Stimulated activated naive CD8-positive, alpha-beta T cell treated with anti-CD3 and anti-CD28 coated beads, Interleukin-15, amount 100 ng/mL, for 72 hours (primary cell): ENCODE measurements around the gene MPPED1.

Source experiments
- ATAC-seq: fragments of 150-1000 bp; cut with Tn5 transposase; 2 replicates; pipeline ENCODE4 v1.10.0; 2021; ENCODE audit warnings: mild to moderate bottlenecking, moderate library complexity
- DNase-seq, 2 donors: peaks; one replicate each; pipeline ENCODE4 v3.0.0; 2021 to 2022
- H3K27ac Mint-ChIP-seq, 2 donors: one replicate each; pipeline ENCODE4 v1.8.0; 2022; ENCODE audit warnings: mild to moderate bottlenecking in 2 of 2, mixed read lengths in 2 of 2, moderate library complexity in 2 of 2
- H3K27me3 Mint-ChIP-seq: one replicate; pipeline ENCODE4 v1.8.0; 2022; ENCODE audit warnings: mixed read lengths
- H3K4me1 Mint-ChIP-seq: one replicate; pipeline ENCODE4 v1.8.0; 2022; ENCODE audit warnings: mild to moderate bottlenecking, mixed read lengths
- H3K4me3 Mint-ChIP-seq, 2 donors: one replicate each; pipeline ENCODE4 v1.8.0; 2022; ENCODE audit warnings: mild to moderate bottlenecking in 2 of 2, mixed read lengths in 2 of 2, moderate library complexity in 1 of 2
- H3K9me3 Mint-ChIP-seq, 2 donors: one replicate each; pipeline ENCODE4 v1.8.0; 2022; ENCODE audit warnings: mixed read lengths in 2 of 2

Gene MPPED1

DNA sequence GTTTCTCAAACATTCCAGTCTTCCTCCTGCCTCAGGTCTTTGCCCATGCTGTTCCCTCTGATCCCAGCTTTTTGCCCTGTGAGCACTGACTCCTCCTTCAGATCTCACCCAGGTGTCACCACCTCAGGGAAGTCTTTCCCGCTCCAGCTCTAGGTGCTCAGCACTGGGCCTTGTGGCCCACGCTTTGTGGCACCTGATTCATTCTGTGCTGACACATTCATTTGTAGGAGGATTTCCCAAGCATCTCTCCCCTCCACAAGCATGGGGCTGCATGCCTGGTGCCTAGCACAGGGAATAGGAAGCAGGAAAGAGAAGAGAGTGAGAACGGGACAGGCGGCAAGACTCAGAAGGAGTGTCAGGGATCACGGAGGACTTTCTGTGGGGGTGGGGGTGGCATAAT lies 17.6 kb downstream of the MPPED1 start:
- H3K27me3 Mint-ChIP-seq: peaks cover 61% of the 10 kb centered on the region
- no peaks in the 10 kb centered on the region for H3K9me3 Mint-ChIP-seq
- DNase-seq (no peak), ATAC-seq (no peak)
- H3K4me3 Mint-ChIP-seq: no peak overlapping the region
- no peaks in the 10 kb centered on the region for H3K4me1 Mint-ChIP-seq
- H3K27ac Mint-ChIP-seq: no peak overlapping the region

DNA sequence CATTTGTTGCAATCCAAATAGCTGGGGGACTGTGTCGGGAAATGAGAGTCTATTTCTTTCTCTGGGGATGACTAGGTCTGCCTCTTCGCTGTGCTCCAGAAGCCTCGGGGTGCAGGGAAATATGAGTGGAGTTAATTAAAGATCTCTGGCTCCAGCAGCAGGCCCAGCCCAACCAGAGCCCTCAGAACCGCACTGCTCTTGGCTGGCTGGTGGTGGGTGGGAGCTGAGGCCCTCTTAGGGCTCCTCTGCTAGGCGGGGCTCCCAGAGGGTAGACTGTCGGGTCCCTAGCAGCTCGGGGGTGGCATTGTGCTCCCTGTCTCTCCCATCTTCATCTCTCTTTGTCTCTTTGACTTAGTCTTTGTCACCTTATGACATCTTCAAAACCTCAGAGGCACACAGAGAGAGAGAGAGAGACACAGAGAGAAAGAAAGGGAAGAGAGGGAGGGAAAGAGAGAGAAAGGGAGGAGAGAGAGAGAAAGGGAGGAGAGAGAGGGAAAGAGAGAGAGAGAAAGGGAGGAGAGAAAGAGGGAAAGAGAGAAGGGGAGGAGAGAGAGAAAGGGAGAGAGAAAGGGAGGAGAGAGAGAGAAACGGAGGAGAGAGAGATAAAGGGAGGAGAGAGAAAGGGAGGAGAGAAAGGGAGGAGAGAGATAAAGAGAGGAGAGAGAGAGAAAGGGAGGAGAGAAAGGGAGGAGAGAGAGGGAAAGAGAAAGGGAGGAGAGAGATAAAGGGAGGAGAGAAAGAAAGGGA lies 20.2 kb downstream of the MPPED1 start:
- Mint-ChIP-seq H3K27me3 (peaks cover 60% of the 10 kb centered on the region), H3K27ac (peak overlapping the region; percentile 29 to 47), H3K4me3 (no peak overlapping the region), H3K9me3 (no peaks in the 10 kb centered on the region), H3K4me1 (no peaks in the 10 kb centered on the region)
- ATAC-seq (no peak), DNase-seq (no peak)

DNA sequence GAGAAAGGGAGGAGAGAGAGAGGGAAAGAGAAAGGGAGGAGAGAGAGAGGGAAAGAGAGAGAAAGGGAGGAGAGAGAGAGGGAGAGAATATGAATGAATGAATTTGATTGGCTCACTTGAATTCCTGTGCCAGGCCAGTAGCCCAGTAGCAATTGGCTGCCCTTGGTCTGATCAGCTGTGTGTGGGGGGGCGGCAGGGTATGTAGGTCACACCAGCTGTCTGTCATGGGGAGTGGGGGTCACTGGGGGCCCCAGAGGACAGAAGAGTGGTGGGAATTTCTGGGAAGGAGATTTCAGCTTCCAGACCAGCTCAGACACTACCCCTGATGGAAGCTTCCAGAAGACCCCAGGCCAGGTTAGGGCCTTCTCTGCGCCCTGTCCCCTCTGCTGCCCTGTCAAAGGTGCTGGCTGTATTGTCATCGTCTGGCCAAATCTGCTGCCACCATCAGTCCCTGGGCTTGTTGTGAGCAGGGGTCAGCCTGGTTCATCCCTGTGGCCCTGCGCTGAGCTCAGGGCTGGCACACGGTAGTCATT lies 21.1 kb downstream of the MPPED1 start:
- H3K27ac Mint-ChIP-seq: no peak overlapping the region
- no peak for ATAC-seq
- DNase-seq: no peak
- H3K9me3 Mint-ChIP-seq: no peaks in the 10 kb centered on the region
- peaks cover 59% of the 10 kb centered on the region for H3K27me3 Mint-ChIP-seq
- H3K4me3 Mint-ChIP-seq: no peak overlapping the region
- H3K4me1 Mint-ChIP-seq: no peaks in the 10 kb centered on the region

DNA sequence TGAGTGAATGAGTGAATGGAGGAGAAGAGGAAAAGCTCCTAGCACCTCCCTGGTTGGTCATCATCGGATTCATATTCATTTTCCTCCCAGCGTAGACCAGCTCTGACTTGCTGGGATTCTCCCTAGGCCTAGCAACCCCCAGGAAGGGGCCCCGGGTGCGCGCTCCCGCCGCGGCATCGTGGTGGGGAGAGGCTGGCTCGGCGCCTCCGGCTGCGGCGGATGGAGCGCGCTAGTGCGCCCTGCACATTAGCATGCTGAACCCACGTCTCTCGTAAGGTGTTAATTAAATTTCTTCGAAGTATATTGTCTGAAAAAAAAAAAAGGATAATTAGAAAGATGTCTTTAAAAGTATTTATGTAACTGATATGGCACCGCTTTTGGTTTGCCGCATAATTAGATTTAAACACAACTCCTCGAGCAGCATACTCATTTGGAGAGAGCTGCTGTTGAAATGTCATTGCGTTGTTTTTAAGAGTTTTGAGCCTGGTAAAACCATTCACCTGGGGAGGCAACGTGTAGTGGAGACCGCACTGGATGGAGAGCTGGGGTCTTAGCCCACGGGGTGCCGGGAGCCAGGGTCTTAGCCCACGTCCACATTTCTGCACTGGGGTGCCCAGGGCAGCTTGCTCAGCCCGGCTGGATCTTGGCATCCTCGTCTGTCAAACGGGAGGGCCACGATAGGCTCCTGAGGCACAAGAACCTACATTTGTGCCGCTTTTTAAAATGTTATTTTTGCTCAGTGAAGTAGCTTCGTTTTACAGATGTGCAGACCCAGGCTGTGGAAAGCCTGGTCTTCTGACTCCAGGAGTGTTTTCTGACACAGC lies 21.8 kb downstream of the MPPED1 start:
- Mint-ChIP-seq H3K9me3 (no peaks in the 10 kb centered on the region), H3K4me3 (no peak overlapping the region), H3K27me3 (peaks cover 60% of the 10 kb centered on the region), H3K27ac (no peak overlapping the region), H3K4me1 (no peaks in the 10 kb centered on the region)
- DNase-seq (no peak), ATAC-seq (no peak)

DNA sequence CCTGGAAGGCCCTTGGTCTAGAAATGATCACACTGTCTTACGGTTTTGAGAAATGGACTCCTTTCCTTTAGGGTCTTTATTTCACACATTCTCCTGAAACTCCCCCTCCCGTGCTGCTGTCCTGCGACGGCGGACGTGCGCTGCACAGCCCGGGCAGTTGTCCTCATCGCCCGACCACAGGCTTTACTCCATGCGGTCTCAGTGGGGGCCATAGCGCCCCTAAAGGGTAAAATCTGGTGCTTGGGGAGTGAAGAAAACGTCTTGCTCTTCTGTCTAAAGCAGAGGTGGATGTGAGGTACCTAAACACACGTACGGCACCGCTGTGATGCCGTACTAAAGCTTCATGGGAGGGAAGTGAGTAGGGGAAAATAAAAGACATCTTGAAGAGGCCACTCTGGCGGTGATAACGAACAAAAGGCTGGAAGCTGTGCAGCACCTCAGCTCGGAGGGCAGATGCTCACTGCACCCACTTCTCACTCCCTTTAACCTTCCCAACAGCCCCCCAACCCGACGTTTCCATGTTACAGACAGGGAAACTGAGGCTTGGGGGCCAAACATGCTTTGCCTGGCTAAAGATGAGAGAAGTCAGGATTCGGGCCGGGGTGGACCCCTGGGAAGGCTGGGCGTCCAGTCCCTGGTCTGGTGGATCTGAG lies 22.6 kb downstream of the MPPED1 start:
- H3K4me3 Mint-ChIP-seq: no peak overlapping the region
- ATAC-seq (no peak), DNase-seq (no peak)
- H3K4me1 Mint-ChIP-seq: no peaks in the 10 kb centered on the region
- peaks cover 53% of the 10 kb centered on the region for H3K27me3 Mint-ChIP-seq
- H3K9me3 Mint-ChIP-seq: no peaks in the 10 kb centered on the region
- no peak overlapping the region for H3K27ac Mint-ChIP-seq

DNA sequence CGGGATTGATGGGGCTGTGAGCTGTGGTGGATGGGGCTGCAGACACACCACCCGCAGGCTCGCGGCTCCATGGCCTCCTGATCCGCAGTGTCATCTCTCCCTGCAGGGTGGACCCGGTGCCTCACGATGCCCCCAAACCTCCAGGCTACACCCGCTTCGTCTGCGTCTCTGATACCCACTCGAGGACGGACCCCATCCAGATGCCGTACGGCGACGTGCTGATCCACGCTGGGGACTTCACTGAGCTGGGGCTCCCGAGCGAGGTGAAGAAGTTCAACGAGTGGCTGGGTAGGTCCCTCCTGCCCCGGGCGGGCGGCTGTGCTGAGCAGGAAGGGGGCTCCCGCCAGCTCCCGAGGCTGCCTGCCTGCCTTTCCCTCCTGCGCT lies 23.1 kb downstream of the MPPED1 start:
- H3K4me3 Mint-ChIP-seq: no peak overlapping the region
- no peak overlapping the region for H3K27ac Mint-ChIP-seq
- ATAC-seq: no peak
- H3K9me3 Mint-ChIP-seq: no peaks in the 10 kb centered on the region
- peaks cover 48% of the 10 kb centered on the region for H3K27me3 Mint-ChIP-seq
- DNase-seq: no peak
- no peaks in the 10 kb centered on the region for H3K4me1 Mint-ChIP-seq

DNA sequence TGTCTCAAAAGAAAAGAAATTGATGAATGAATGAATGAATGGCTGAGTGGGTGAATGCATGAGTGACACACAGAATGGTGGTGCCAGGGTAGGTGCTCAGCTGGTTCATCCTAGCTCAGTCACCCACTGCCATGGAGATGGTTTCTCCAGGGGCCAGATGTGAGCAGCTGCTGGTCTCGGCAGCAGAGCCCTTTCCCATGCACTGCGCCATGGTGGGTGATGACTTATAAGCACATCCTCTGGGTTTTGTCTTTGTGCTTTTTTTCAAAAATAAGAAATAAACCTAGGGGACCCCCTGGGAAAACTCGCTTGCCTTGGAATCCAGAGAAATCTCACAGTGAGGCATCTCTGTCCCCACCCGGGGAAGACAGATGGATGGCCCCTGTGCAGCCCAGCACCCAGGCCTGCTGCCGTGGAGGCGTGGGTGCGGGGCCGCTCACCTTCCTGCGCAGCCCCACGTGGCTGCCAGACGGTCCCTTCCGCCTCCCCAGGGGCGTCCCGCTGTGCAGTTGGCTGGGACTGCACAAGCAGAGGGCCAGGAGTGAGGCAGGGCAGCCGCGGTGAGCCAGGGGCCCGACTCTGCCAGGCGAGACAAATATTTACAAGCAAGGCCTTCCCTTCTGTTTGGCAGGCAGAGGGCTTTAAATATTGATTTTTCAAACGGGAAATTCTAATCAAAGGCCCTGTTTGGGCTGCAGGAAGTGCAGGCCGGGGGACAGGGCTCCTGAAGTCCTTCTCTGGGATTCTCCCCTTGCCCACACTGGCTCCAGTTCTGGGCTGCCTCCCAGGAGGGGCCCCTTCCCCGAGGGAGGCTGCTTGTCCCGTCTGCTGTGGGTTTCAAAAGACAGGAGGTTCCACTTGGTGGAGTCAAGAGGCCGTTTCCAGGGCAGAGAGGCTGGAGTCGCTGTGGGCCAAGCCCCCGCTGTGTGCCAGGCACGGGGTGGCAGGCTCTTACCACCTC lies 24.3 kb downstream of the MPPED1 start:
- Mint-ChIP-seq H3K27ac (no peak overlapping the region), H3K4me1 (no peaks in the 10 kb centered on the region), H3K27me3 (peaks cover 40% of the 10 kb centered on the region), H3K4me3 (no peak overlapping the region), H3K9me3 (no peaks in the 10 kb centered on the region)
- no peak for ATAC-seq
- DNase-seq: no peak

DNA sequence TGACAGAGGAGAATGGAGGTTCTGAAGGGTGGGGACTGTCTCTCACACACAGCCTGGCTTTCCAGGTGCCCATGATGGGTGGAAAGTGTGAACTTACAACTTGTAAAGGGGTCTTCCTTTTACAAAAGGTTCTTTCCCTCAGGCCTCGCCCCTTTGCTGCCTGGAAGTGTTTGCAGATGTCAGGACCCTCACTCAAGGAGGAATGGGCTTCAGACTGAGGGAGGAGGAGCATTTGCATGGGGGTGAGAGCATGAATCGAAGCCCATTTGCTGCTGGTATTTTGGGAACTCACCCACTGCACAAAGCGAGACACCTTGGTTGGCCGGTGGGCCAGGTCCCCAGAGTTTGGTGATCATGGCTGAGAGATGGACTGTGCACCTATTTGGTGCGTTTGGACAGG lies 25.1 kb downstream of the MPPED1 start:
- Mint-ChIP-seq H3K27me3 (peaks cover 38% of the 10 kb centered on the region), H3K9me3 (no peaks in the 10 kb centered on the region), H3K27ac (no peak overlapping the region), H3K4me3 (no peak overlapping the region), H3K4me1 (no peaks in the 10 kb centered on the region)
- ATAC-seq (no peak), DNase-seq (no peak)

DNA sequence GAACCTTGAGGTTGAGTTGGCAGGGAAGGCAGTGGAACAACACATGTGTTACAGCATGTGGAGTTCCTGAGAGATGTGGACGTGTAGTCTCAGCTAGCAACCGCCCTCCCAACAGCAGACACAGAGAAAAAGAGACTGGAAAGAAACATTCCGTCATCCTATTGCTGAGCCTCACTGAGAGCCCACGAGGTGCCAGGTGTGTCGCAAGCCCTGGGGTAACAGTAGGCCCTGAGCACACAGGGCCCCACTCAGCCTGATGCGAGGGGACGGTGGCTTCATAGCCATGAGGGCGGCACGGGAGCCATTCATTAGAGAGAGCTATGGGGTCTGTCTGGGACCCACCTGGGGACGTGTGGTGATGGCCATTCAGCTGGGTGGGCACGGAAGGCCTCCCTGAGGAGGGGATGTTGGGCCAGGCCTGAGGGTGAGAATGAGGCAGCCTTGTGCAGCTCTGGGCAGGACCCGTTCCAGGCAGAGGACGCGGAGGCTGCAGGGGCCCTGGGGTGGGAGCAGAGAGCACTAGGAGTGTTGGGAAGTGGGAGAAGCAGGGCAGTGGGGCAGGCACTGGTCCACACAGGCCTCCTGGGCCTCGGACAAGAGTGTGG lies 26.2 kb downstream of the MPPED1 start:
- H3K4me3 Mint-ChIP-seq: no peak overlapping the region

DNA sequence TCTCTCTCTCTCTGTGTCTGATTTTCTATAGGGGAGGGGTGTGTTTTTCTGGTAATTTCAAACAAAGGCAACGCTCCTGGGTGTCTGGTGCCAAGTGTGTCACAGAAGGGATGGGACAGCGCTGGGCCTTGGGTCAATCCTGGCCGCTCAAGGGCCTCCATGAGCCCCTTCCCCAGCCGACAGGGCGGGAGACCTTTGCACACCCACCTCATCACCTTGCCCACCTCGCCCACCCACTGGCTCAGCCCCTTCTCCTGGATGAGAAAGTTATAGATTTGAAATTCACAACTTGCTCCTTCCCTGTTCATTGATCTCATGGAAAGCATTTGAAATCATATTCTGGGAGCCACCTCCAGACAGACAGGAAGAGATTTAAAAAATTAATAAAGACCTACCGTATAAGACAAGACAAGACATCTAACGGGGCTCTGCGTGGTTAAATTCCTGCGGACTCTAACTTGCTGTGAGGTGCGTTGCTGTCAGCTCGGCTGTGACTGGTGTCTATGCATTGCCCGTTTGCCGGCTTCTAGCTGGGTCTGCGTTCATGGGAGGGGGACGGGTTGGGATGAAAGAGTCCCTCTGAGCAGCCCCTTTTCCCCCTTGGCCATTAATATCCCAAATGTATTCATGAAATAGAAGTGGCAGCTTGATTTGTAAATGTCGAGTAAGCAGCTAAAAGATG lies 27.0 kb downstream of the MPPED1 start:
- Mint-ChIP-seq H3K27me3 (peaks cover 29% of the 10 kb centered on the region), H3K27ac (no peak overlapping the region), H3K4me1 (no peaks in the 10 kb centered on the region), H3K9me3 (no peaks in the 10 kb centered on the region), H3K4me3 (no peak overlapping the region)
- DNase-seq (no peak), ATAC-seq (no peak)

More for the DNA sequence above, 26.2 kb downstream of the MPPED1 start:
- peak overlapping the region in 1 of 2 donors; percentile 61 for H3K27ac Mint-ChIP-seq
- H3K9me3 Mint-ChIP-seq: no peaks in the 10 kb centered on the region
- H3K4me1 Mint-ChIP-seq: no peaks in the 10 kb centered on the region
- H3K27me3 Mint-ChIP-seq: peaks cover 29% of the 10 kb centered on the region
- DNase-seq (no peak), ATAC-seq (no peak)

DNA sequence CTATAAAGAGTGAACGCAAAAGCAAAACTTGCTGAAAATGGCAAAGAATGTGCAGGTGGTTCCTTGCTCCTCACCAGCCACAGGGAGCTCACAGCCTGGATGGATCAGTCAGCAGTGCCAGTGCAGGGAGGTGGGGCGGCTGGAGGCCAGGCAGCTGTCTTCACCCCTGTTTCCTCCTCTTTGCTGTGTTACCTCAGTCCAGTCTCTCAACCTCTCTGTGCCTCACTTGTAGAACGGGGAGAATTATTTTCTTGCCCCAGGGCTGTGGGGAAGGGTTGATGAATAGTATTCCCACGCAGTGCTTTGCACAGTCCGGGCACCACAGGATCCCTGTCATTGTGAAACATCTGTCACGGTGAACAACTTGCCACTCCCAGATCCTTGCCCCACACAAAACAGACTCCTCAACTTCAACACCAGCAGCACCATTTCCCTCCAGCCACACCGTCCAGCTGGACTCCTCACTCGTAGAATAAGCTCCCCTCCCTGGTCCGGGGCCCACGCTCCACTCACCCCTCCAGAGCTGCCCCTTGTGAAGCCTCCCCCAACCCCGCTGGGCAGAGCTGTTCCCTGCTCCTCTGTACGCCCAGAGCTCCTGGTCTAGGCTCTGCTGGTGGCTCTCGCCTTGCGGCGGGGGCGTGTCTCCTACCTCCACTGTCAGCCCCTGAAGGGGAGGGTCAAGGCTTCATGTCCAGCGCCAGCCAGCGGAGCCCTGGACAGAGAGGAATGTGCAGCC lies 27.7 kb downstream of the MPPED1 start:
- H3K27me3 Mint-ChIP-seq: peaks cover 23% of the 10 kb centered on the region
- H3K4me3 Mint-ChIP-seq: no peak overlapping the region
- DNase-seq: no peak
- no peaks in the 10 kb centered on the region for H3K9me3 Mint-ChIP-seq
- H3K27ac Mint-ChIP-seq: no peak overlapping the region
- H3K4me1 Mint-ChIP-seq: no peaks in the 10 kb centered on the region
- no peak for ATAC-seq

DNA sequence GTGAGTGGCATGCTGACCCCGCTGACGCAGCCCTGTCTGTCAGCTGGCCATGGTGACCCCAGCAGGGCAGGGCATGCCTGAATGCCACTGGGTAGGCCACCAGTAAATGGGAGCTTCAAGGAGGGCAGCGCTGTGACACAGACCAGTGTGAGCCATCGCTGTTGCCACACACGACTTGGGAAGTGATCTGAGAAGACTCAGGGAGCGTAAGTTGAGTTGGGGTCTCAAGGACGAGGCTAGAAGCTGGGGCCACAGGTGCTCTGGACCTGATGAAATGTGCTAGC lies 28.2 kb downstream of the MPPED1 start:
- H3K27ac Mint-ChIP-seq: no peak overlapping the region
- DNase-seq (no peak), ATAC-seq (no peak)
- no peaks in the 10 kb centered on the region for H3K4me1 Mint-ChIP-seq
- H3K27me3 Mint-ChIP-seq: peaks cover 22% of the 10 kb centered on the region
- H3K4me3 Mint-ChIP-seq: no peak overlapping the region
- H3K9me3 Mint-ChIP-seq: no peaks in the 10 kb centered on the region

DNA sequence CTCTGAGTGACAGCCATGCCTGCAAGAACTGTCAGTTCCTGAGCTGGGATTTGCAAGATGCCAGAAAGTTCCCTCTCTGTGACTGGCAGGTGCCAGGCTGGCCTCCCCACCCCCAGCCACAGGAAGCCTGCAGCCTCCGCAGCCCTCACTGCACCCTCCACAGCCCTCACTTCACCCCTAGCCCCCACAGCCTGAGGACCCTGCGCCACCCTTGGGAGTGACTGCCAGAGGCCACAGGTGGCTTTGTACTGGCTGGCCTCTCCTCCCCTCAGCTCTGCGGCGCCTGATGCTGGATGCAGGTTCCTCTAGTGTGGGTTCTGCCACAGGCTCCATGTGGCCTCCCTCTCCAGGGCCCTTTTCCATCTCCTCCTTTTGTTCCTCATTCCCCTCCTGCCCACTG lies 28.7 kb downstream of the MPPED1 start:
- H3K9me3 Mint-ChIP-seq: no peaks in the 10 kb centered on the region
- DNase-seq (no peak), ATAC-seq (no peak)
- no peaks in the 10 kb centered on the region for H3K4me1 Mint-ChIP-seq
- no peak overlapping the region for H3K27ac Mint-ChIP-seq
- peaks cover 17% of the 10 kb centered on the region for H3K27me3 Mint-ChIP-seq
- H3K4me3 Mint-ChIP-seq: no peak overlapping the region

DNA sequence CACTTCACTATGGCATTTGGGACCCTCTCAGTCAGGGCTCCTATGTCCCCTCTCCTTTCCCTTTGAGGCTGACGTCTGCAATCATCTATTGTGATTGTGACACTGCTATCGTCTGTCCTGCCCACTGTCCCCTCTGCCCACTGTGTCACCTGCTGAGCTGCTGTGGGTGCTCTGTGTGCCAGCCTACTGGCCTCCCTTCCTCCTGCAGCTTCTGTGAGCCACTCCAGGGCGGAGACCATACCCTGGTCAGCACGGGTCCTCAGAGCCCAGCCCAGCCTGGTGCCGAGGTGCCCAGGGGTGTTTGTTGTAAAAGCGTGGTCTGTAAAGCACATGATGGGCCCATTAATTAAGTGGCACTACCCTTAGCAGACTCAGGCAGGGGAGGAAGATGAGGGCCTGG lies 29.4 kb downstream of the MPPED1 start:
- Mint-ChIP-seq H3K27me3 (peaks cover 16% of the 10 kb centered on the region), H3K9me3 (no peaks in the 10 kb centered on the region), H3K27ac (no peak overlapping the region), H3K4me3 (no peak overlapping the region), H3K4me1 (no peaks in the 10 kb centered on the region)
- no peak for ATAC-seq
- DNase-seq: no peak
